Mesothelial cell of epicardium (in vitro differentiated cells): ENCODE results near the gene SERPINB6. TPM values are rescaled to one million over a fixed set of nuclear protein-coding genes. Genes with fewer than 3 reads are reported as not detected.

ENCODE experiments used
- DNase-seq, 2 experiments: peaks; one replicate each; pipeline ENCODE4 v3.0.0; 2021; ENCODE audit warnings: low spot score in 2 of 2; ENCODE audit not compliant: unreplicated experiment in 2 of 2
- H3K27ac Mint-ChIP-seq: 2 replicates; pipeline ENCODE4 v1.8.0; 2021; ENCODE audit warnings: mixed read lengths
- H3K27me3 Mint-ChIP-seq: 2 replicates; pipeline ENCODE4 v1.8.0; 2021; ENCODE audit warnings: low read depth, mixed read lengths
- H3K36me3 Mint-ChIP-seq: 2 replicates; pipeline ENCODE4 v1.8.0; 2021; ENCODE audit warnings: mixed read lengths
- H3K4me1 Mint-ChIP-seq: 2 replicates; pipeline ENCODE4 v1.8.0; 2021; ENCODE audit warnings: mixed read lengths
- H3K4me3 Mint-ChIP-seq: 2 replicates; pipeline ENCODE4 v1.8.0; 2021; ENCODE audit warnings: mild to moderate bottlenecking, moderate library complexity, mixed read lengths
- H3K9me3 Mint-ChIP-seq: 2 replicates; pipeline ENCODE4 v1.8.0; 2021; ENCODE audit warnings: mixed read lengths
- CTCF ChIP-seq: fragments of 200-600 bp; sonication (generic); IDR thresholded peaks from one replicate; pipeline ENCODE4 v1.5.0; 2021; ENCODE audit warnings: antibody characterized with exemption; ENCODE audit not compliant: unreplicated experiment
- total RNA-seq: library from RNA; stranded (reverse); gene quantifications from 3 replicates; pipeline ENCODE4 v1.2.1, GENCODE V29; 2021

The SERPINB6 gene
- total RNA-seq, 1 donor from 2014 or later: 93.4 TPM

GRCh38 chr6:2966347-2966746 is 5.0 kb downstream of the SERPINB6 start:
- DNase-seq: no peak
- Mint-ChIP-seq H3K9me3 (peaks cover 5% of the 10 kb centered on the region), H3K36me3 (peaks cover 9% of the 10 kb centered on the region)

GRCh38 chr6:2964793-2965505 is 6.4 kb downstream of the SERPINB6 start:
- H3K9me3 Mint-ChIP-seq: peaks cover 5% of the 10 kb centered on the region

More at GRCh38 chr6:2966347-2966746, 5.0 kb downstream of the SERPINB6 start:
- Mint-ChIP-seq H3K4me3 (no peak overlapping the region), H3K27me3 (no peaks in the 10 kb centered on the region), H3K27ac (peak overlapping the region; percentile 40), H3K4me1 (peaks cover 38% of the 10 kb centered on the region)
- no peak for TF ChIP-seq CTCF

GRCh38 chr6:2963756-2964155 is 7.6 kb downstream of the SERPINB6 start:
- no peak overlapping the region for H3K4me3 Mint-ChIP-seq
- DNase-seq: no peak
- H3K4me1 Mint-ChIP-seq: peaks cover 36% of the 10 kb centered on the region
- no peak for TF ChIP-seq CTCF
- H3K27ac Mint-ChIP-seq: no peak overlapping the region
- no peaks in the 10 kb centered on the region for H3K27me3 Mint-ChIP-seq
- H3K9me3 Mint-ChIP-seq: peaks cover 5% of the 10 kb centered on the region
- peaks cover 9% of the 10 kb centered on the region for H3K36me3 Mint-ChIP-seq

More at GRCh38 chr6:2964793-2965505, 6.4 kb downstream of the SERPINB6 start:
- Mint-ChIP-seq H3K36me3 (peaks cover 9% of the 10 kb centered on the region), H3K27ac (no peak overlapping the region), H3K27me3 (no peaks in the 10 kb centered on the region), H3K4me1 (peaks cover 38% of the 10 kb centered on the region), H3K4me3 (no peak overlapping the region)
- no peak for DNase-seq
- no peak for TF ChIP-seq CTCF

GRCh38 chr6:2962636-2963035 is 8.7 kb downstream of the SERPINB6 start:
- H3K27ac Mint-ChIP-seq: peak overlapping the region; percentile 29
- peaks cover 36% of the 10 kb centered on the region for H3K4me1 Mint-ChIP-seq
- H3K4me3 Mint-ChIP-seq: no peak overlapping the region
- no peaks in the 10 kb centered on the region for H3K27me3 Mint-ChIP-seq
- no peak for TF ChIP-seq CTCF
- no peak for DNase-seq
- H3K9me3 Mint-ChIP-seq: peaks cover under 1% of the 10 kb centered on the region
- peaks cover 2% of the 10 kb centered on the region for H3K36me3 Mint-ChIP-seq

- no peaks in the 10 kb centered on the region for H3K27me3 Mint-ChIP-seq
- TF ChIP-seq CTCF: no peak
- H3K9me3 Mint-ChIP-seq: no peaks in the 10 kb centered on the region
- H3K4me1 Mint-ChIP-seq: peaks cover 31% of the 10 kb centered on the region
- peak overlapping the region; percentile 5 for H3K27ac Mint-ChIP-seq
- H3K4me3 Mint-ChIP-seq: no peak overlapping the region
- no peak for DNase-seq
- H3K36me3 Mint-ChIP-seq: peaks cover 2% of the 10 kb centered on the region
These were observed 9.4 kb downstream of the SERPINB6 start for GRCh38 chr6:2962004-2962403.
